Panc1 (cell line): ENCODE measurements around the gene OR13A1.
"Not testable (repeated sequence)": the region's sequence is repeated elsewhere in the genome, so short reads cannot be mapped to it uniquely, and the experiment has no call there.

Experiments used
- CTCF ChIP-seq: fragments of 450-650 bp; IDR thresholded peaks from 2 replicates; pipeline ENCODE4 v1.5.1; 2017; ENCODE audit warnings: mild to moderate bottlenecking
- POLR2AphosphoS5 ChIP-seq: IDR thresholded peaks from 2 replicates; pipeline ENCODE4 v1.6.1; 2012; ENCODE audit warnings: mild to moderate bottlenecking, low read depth, low read length, moderate library complexity
- SIN3A ChIP-seq: IDR thresholded peaks from 2 replicates; pipeline ENCODE4 v1.6.1; 2012; ENCODE audit warnings: low read depth, mild to moderate bottlenecking, low read length, moderate library complexity, borderline replicate concordance; ENCODE audit not compliant: insufficient read depth

- not testable (repeated sequence) for TF ChIP-seq POLR2AphosphoS5, SIN3A, CTCF
Measured at GRCh38 chr10:45267777-45268176, 47.6 kb downstream of the OR13A1 start.
